ENCODE data around the gene SERTM2. TPM values are rescaled to one million over a fixed set of nuclear protein-coding genes. Genes with fewer than 3 reads are reported as not detected.

Gene SERTM2
- total and polyA plus RNA-seq, 2 of the 8 experiments (the other 6 are each of a cell fraction or from before 2014, with no cell fraction given): 0.45 to 0.58 TPM

GRCh38 chrX:111560801-111561200 is 49.4 kb downstream of the SERTM2 start:
- ChIA-PET CTCF (ENCODE audit: partially characterized antibody) (no interaction called here), POLR2A (ENCODE audit: partially characterized antibody) (no interaction called here)
- H3K79me1 ChIP-seq (ENCODE audit: low read depth, low read length): no peaks in the 10 kb centered on the region
- H4K8ac ChIP-seq (ENCODE audit: extremely low read depth, insufficient read depth, low read length): no peak overlapping the region
- no peak for DNase-seq (ENCODE audit: low read depth in 1 of 2, low spot score in 2 of 2)
- WGBS, 2 experiments (ENCODE audit: extremely low coverage in 1 of 2, insufficient coverage in 1 of 2, insufficient read length in 1 of 2, insufficient replicate concordance in 2 of 2, low coverage in 1 of 2, low lambda C conversion rate in 2 of 2, missing lambda C conversion rate in 1 of 2): 90% methylated on average over 3 of the region's 3 CpGs; no CpG with 5 or more reads in 1 of the 2 experiments
- H2BK12ac ChIP-seq (ENCODE audit: low read depth, low read length): no peak overlapping the region
- no peak for TF ChIP-seq SAP30 (IDR thresholded peaks at IDR 0.05; ENCODE audit: insufficient read depth, insufficient replicate concordance, low read length)
- TF ChIP-seq KDM4A (IDR thresholded peaks at IDR 0.05; ENCODE audit: low read depth, low read length, severe bottlenecking): no peak
- no peak for TF ChIP-seq NANOG (IDR thresholded peaks at IDR 0.05; ENCODE audit: insufficient read depth, low read depth, low read length, poor library complexity, severe bottlenecking)
- no peak for TF ChIP-seq CHD2 (IDR thresholded peaks at IDR 0.05; ENCODE audit: low read length)
- TF ChIP-seq RNF2 (IDR thresholded peaks at IDR 0.05; ENCODE audit: borderline replicate concordance, low read depth, low read length, missing control alignments, poor library complexity, severe bottlenecking): no peak
- no peak for TF ChIP-seq CBX8 (IDR thresholded peaks at IDR 0.05; ENCODE audit: borderline replicate concordance, low read depth, low read length)
- no peak for TF ChIP-seq HDAC6 (IDR thresholded peaks at IDR 0.05; ENCODE audit: low read depth, low read length)
- no peak for TF ChIP-seq KDM5A (IDR thresholded peaks at IDR 0.05; ENCODE audit: low read length)
- TF ChIP-seq BCL11A (IDR thresholded peaks at IDR 0.05; ENCODE audit: low read depth in 2 of 2, low read length in 2 of 2): no peak
- no peak for TF ChIP-seq FOSL1 (IDR thresholded peaks at IDR 0.05; ENCODE audit: insufficient read depth, low read depth, low read length)
- no peak for TF ChIP-seq POLR2A (IDR thresholded peaks at IDR 0.05; ENCODE audit: control extremely low read depth in 1 of 2, low read depth in 2 of 2, low read length in 2 of 2)
- no peak for TF ChIP-seq HDAC2 (IDR thresholded peaks at IDR 0.05; ENCODE audit: borderline replicate concordance in 1 of 2, low read depth in 2 of 2, low read length in 2 of 2)
- TF ChIP-seq GABPA (IDR thresholded peaks at IDR 0.05; ENCODE audit: borderline replicate concordance, insufficient read depth, low read length): no peak
- no peak overlapping the region for H3K14ac ChIP-seq (ENCODE audit: insufficient read length)
- no peak overlapping the region for H3K27ac ChIP-seq (ENCODE audit: low read depth, low read length)
- no peak overlapping the region for H3K4ac ChIP-seq (replicated peaks; ENCODE audit: insufficient read length, low read depth, low read length)
- no peaks in the 10 kb centered on the region for H3K36me3 ChIP-seq (ENCODE audit: control insufficient read depth in 2 of 4, insufficient read depth in 4 of 4, low read length in 3 of 4)
- no peak overlapping the region for H4K5ac ChIP-seq (ENCODE audit: insufficient read length, low read depth, low read length)
- H3K9me3 ChIP-seq (ENCODE audit: insufficient read depth in 2 of 2, low read depth in 1 of 2, low read length in 1 of 2): no peaks in the 10 kb centered on the region
- H3K4me2 ChIP-seq (ENCODE audit: insufficient read depth in 1 of 2, low read depth in 2 of 2, low read length in 2 of 2): no peak overlapping the region
- H3K4me1 ChIP-seq (replicated peaks in 1 of 4; ENCODE audit: control insufficient read depth in 3 of 4, insufficient read depth in 4 of 4, low read length in 3 of 4): 0 out of 7 replicates have a peak, but pooled peaks cover 0 to 3% (median 0%) of the 10 kb centered on the region in 4 experiments
- H3K18ac ChIP-seq (ENCODE audit: extremely low read depth, low read length): no peak overlapping the region
- no peaks in the 10 kb centered on the region for H3K23me2 ChIP-seq (ENCODE audit: low read depth, low read length)
- peak; percentile 78 for FAIRE-seq
- H3K56ac ChIP-seq (replicated peaks; ENCODE audit: insufficient read length, low read depth, low read length): no peak overlapping the region
- H3K27me3 ChIP-seq (replicated peaks in 1 of 4; ENCODE audit: control insufficient read depth in 3 of 4, extremely low read depth in 1 of 4, insufficient read depth in 3 of 4, low read length in 3 of 4): no peaks in the 10 kb centered on the region
- H2AFZ ChIP-seq (ENCODE audit: low read length): no peak overlapping the region
- H3K9ac ChIP-seq (replicated peaks in 1 of 4; ENCODE audit: extremely low read depth in 1 of 4, low read depth in 3 of 4, low read length in 3 of 4): no peak overlapping the region
- no peak overlapping the region for H4K91ac ChIP-seq (replicated peaks; ENCODE audit: insufficient read length, low read length)
- no peak overlapping the region for H2AK5ac ChIP-seq (ENCODE audit: low read depth, low read length)
- H2BK120ac ChIP-seq (replicated peaks; ENCODE audit: low read depth, low read length): no peak overlapping the region
- no peak overlapping the region for H3K4me3 ChIP-seq (ENCODE audit: extremely low read depth in 1 of 4, insufficient read depth in 2 of 4, low read depth in 3 of 4, low read length in 4 of 4)
- no peaks in the 10 kb centered on the region for H3K79me2 ChIP-seq (ENCODE audit: control insufficient read depth in 1 of 2, insufficient read depth in 2 of 2, low read length in 2 of 2)
- no peak overlapping the region for H3K23ac ChIP-seq (ENCODE audit: insufficient read length)
- no peak overlapping the region for H2BK15ac ChIP-seq (ENCODE audit: low read length)
- no peak overlapping the region for H2BK20ac ChIP-seq (ENCODE audit: low read length)
- no peaks in the 10 kb centered on the region for H4K20me1 ChIP-seq (replicated peaks in 1 of 2; ENCODE audit: control insufficient read depth in 1 of 2, insufficient read depth in 2 of 2, low read length in 2 of 2)
- H2BK5ac ChIP-seq (ENCODE audit: low read depth, low read length): no peak overlapping the region
